ENCODE measurements around the gene PLCB3.
"Not testable (repeated sequence)": the region's sequence is repeated elsewhere in the genome, so short reads cannot be mapped to it uniquely, and the experiment has no call there.

PLCB3 gene

GRCh38 chr11:64306563-64306875, 55.2 kb downstream of the PLCB3 start:
- DNase-seq: no peak

DNA sequence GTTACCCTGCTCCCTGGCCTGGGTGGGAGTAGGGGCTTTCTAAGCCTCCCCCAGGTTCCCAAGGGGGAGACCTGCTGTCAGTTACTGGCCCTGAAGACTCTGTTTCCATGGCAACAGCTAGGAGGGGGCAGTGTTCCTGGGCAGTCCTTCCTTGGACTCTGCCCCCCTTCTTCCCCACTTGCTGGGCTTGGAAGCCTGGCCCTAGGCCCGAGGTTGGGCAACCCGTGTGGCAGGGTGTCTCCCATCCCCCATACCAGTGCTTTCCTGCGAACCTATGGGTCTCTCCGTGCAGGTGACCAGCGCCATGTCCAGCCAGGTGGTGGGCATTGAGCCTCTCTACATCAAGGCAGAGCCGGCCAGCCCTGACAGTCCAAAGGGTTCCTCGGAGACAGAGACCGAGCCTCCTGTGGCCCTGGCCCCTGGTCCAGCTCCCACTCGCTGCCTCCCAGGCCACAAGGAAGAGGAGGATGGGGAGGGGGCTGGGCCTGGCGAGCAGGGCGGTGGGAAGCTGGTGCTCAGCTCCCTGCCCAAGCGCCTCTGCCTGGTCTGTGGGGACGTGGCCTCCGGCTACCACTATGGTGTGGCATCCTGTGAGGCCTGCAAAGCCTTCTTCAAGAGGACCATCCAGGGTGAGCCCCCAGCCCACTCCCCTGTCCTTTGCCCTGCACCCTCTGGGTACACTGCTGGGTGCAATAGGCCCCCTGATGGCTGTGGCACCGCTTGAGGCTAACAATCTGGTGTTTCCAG, 55.7 kb downstream of the PLCB3 start:
- no peak for DNase-seq

GRCh38 chr11:64307795-64308194, 56.5 kb downstream of the PLCB3 start:
- DNase-seq: not testable (repeated sequence)

- no peak for DNase-seq
Observed at GRCh38 chr11:64312947-64313346, 61.6 kb downstream of the PLCB3 start.

DNA sequence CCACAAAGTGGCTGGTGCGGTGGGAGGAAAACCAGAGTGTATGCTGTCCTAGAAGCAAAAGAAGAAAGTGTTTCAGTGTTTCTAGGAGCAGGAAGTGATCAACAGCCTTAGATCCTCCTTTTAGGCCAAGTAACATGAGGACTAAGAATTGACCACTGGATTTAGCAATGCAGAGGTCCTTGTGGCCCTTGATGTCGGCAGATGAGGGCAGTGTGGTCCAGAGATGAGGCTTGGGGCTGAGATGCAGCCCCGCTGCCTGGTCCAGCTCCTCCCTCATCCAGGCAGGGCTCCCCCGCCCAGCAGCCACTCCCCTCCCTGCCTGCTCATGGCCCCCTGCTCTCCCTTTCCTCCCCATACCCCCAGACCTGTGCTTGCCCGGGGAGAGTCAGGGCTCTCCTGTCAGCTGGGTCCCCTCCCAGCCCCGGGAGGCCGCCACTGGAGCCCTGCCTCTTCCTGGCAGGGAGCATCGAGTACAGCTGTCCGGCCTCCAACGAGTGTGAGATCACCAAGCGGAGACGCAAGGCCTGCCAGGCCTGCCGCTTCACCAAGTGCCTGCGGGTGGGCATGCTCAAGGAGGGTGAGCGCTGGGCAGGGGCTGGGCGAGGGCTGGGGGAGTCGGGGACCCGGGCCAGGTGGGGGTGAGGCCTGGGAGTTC, 62.3 kb downstream of the PLCB3 start:
- no peak for DNase-seq

GRCh38 chr11:64314146-64314804, 62.9 kb downstream of the PLCB3 start:
- DNase-seq: no peak

DNA sequence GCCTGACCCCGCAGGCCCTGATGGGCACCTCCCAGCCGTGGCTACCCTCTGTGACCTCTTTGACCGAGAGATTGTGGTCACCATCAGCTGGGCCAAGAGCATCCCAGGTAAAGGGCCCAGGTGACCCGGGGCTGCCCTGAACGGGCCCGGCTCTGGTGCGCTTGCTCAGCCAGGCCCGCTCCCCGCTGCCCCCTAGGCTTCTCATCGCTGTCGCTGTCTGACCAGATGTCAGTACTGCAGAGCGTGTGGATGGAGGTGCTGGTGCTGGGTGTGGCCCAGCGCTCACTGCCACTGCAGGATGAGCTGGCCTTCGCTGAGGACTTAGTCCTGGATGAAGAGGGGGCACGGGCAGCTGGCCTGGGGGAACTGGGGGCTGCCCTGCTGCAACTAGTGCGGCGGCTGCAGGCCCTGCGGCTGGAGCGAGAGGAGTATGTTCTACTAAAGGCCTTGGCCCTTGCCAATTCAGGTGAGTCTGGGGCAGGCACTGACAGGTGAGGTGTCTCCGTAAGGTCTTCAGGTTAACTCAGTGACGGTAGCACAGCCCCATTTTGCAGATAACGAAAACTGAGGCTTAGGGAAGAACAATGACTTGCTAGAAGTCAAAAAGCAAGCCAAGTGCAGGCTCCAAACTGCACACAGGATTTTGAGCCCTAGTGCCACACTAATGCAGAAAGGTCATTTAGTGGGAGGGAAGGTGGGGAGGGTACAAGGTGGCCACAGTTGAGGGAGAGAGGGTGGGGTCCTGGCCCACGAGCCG, 63.7 kb downstream of the PLCB3 start:
- no peak for DNase-seq

GRCh38 chr11:64315667-64316526, 64.6 kb downstream of the PLCB3 start:
- DNase-seq: not testable (repeated sequence)

GRCh38 chr11:64316672-64317324, 65.5 kb downstream of the PLCB3 start:
- peak; percentile 50 for DNase-seq

DNA sequence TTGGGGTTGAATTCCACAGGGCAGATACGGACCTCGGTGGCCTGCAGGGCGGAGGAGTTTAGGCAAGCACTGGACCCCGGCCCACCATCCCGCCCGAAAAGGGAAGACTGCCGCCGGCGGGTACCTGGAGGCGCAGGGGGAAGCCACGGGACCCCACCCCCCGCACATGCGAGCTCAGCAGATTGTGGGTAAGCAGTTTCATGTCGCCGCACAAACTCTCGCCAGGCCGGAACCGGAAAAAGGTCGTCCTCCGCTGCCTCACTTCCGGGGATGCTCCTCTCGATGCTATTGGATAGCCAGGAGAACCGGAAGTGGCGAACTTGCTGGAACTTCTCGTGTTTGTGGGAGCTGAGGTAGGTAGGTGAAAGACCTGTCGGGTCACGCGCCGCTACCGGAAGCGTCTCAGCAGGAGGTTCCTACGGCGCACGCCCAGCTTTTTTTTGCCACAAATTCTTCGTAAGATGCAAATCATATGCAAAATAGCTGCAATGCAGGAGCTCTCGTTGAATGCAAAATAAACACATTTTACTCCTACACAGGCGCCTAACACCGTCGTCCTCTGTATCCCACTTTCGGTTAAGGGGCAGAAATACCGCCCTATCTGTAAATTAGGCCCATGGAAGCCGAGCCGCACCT, 66.1 kb downstream of the PLCB3 start, which contains the start of gene TRMT112:
Gene TRMT112, minus strand, starts transcription at position 235 of the 636 bp plus-strand sequence. Its CDS starts 33 bp downstream, at position 202.
- DNase-seq: peak; percentile 98

DNA sequence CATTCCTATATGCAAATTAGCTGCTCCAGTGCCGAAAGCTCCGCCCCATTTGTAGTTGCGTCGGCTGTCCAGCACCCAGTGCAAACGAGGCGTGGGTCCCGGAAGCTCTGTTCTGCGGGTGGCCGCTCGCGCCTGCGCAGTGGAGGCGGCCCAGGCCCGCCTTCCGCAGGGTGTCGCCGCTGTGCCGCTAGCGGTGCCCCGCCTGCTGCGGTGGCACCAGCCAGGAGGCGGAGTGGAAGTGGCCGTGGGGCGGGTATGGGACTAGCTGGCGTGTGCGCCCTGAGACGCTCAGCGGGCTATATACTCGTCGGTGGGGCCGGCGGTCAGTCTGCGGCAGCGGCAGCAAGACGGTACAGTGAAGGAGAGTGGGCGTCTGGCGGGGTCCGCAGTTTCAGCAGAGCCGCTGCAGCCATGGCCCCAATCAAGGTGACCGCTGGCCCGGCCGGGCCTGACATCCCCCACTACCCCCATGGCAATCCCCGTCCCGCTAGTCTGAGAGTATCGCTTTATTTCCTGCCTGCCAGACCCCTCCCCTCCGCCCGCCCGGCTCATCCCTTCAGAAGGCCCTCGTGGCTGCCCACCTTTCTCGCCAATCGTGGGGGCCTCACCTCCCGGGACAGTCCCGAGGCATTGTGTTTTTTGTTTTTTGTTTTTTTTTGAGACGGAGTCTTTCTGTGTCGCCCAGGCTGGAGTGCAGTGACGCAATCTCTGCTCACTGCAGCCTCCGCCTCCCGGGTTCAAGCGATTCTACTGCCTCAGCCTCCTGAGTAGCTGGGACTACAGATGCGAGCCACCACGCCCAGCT, 66.8 kb downstream of the PLCB3 start, which contains the start of gene PRDX5:
Gene PRDX5, plus strand, starts transcription at position 161 of the 805 bp plus-strand sequence. Its CDS starts 95 bp downstream, at position 256.
- peak; percentile 96 for DNase-seq

Measured in activated CD4-positive, alpha-beta T cell treated with anti-CD3 and anti-CD28 coated beads for 48 hours (primary cell).